NK-92 treated with Interleukin-12 subunit alpha and Interleukin-12 subunit beta, amount 100 ng/mL, for 24 hours (cell line): ENCODE measurements around the gene SLC38A2.

Experiments
- DNase-seq: peaks from one replicate; lab custom pipeline; 2025; lab: John Stamatoyannopoulos, UW

Gene SLC38A2

DNA sequence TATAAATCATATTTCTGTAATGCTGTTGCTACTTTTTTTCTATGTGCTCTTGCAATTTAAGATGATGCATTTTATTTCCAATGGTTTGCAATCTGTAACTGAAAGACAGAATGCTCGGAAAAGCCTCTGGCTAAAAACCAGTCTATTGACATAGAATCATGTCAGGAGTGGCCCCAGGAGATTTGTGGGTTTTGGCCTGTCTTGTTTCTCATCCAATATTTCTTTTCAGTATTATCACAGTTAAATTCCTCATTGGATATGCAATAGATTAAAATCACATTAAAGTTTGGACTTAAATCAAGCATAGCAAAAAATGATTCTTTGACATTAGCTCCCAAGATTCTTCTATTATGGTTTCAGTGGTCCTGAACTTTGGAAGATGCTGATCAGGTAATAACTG lies 19.1 kb upstream of the SLC38A2 start:
- no peak for DNase-seq

DNA sequence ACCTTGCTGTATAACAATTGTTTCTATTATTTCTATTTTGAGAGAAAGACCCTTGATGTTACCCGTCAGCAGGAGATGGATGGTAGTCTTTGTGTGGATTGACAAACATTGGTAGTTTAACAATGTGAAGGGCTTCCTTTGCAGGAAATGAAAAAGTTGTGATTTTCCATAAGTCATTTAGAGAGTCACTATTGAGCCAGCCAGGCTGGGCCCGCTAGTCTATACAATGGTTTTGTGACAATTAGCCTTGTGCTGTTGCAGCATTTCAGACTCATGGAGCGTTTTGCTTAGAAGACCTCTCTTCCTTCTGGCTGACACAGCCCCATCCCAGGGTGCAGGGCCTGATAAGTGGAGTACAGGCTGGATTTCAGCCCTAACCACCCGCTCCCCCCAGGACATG lies 18.3 kb upstream of the SLC38A2 start:
- DNase-seq = no peak

DNA sequence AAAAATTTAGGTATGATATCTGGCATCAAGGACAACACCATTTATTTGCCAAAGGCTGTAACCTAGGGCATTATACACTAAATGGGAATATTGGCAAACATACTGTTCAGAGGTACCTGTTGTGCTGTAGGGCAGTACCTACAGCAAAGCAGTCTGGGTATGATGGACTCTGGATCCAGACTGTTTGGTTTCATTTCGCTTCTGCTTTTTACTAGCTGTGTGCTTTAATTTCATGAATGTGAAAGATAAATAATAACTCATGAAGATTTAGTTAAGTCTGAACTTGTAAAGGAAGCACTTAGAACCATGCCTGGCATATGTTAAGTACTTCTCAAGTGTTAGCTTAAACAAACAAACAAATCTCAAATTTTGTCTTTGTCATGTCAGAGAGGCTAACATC lies 17.7 kb upstream of the SLC38A2 start:
- DNase-seq = no peak

DNA sequence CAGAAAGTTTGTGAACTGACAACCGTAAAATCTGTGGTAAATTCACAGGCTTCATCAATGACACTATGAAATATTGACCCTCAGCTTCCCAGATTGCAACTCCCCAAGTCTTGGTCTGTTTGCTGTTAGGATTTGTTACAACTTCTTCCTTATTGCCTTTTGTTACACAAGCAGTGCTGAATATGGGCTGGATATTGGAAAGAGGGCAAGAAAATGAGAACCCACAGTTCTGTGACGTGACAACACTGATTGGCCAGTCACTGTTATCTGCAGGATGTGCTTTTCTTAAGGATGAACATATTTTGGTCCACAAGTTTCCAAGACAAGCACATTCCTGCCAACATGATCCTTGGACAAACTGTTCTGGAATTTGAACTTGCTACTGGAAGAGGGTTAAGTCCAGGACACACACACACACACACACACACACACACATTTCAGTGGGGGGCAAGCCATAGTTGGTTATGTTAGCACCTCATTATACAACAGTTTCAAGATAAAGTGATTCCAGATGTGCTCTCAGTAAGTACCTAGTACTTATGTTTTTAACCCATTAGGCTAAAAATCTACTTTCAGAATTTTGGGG lies 16.6 kb upstream of the SLC38A2 start:
- DNase-seq = no peak

DNA sequence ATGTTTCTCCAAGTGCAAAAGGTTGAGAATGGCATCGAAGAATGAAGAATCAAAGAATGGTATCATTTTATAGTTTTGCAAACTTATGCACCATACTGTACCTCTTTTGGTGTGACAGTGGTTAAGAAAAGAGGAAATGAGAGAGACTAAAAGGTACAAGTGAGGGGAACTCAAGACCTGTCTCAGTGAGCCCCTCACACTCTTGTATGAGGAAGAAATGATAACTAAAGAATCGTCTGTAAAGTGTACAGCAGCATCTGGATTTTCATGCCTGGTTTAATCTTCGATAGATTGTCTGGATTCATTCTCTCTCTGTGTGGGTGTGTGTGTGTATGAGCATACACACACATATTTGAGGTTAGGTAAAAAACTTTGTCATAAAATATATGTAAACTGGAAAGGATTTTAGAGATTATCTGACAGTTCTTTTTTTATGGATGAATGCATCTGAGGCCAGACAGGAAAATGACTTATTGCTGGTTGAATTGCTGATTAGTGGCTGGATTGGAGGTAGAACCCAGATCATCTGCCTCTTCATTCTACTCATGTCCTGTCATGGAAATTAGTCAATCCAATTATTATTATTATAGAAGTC lies 16.0 kb upstream of the SLC38A2 start:
- DNase-seq = no peak

DNA sequence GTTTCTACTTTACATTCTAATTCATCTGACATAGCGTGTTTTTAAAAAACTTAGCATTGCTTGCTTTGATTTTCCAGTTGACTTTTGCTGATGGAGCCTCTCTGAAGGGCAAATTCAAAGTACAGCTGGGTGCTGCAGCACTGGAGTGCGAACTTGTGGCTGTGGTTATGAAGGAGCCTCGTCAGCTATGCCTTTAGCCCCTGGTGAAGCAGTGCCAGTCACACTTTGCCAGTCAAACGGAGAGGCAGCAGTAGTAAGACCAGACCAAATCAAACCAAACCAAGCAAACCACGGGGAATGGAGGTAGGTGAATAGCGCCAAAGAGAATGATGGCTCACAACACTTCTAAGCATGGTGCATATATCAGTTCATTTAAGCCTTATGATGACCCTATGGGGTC lies 15.1 kb upstream of the SLC38A2 start:
- no peak for DNase-seq

DNA sequence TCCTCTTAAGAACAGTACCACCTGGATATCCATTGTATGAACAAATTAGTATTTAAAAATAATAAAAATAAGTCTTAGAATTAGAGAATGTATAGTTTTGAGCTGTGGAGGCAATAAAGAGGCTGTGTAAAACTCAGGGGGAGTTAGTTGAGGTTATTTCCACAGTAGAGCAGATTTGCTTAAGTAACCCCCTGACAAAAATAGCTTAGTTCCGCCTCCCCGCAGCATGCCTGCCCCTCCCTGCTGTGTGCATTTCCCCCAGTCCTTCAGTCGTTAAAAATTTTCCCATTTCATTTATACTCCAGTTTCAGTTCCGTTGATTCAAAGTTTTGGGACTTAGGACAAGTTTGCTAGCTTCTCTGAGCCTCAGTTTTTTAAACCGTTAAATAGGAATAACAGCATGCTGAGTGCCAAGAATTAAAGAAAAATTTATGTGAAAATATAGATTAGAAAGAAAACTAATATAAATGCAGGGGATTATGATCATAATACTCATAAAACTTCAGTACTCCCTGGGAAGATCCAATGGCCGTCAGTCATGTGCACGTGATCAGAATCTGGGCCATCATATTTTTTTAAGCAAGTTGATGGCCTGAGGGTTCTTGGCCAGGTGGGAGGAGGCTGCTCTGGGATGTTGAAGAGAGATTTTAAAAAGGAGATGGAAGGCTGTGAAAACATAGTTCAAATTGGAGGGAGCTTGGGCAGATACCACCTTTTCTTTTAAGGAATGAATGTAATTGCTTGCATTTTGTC lies 14.5 kb upstream of the SLC38A2 start:
- no peak for DNase-seq

DNA sequence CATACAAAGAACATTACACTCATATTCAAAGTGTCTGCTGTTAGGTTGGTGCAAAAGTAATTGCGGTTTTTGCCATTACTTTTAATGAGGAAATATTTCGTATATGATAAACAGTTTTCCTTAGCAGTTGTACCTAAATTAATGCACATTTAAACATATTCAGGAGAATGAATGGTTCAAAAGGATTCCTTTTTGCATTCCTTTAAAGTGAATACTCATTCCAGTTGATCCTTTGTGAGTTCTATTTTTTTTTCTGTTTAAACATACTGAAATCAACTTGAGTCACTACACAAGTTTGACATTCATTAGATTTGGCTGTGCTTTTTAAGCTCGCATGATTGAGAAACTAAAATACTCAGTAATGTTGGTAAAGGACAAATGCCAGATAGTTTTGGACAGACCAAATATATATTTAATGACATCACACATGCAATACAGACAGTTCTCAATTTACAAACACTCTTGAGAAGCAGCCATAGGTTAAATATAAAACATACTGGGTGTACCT lies 13.8 kb upstream of the SLC38A2 start:
- no peak for DNase-seq

DNA sequence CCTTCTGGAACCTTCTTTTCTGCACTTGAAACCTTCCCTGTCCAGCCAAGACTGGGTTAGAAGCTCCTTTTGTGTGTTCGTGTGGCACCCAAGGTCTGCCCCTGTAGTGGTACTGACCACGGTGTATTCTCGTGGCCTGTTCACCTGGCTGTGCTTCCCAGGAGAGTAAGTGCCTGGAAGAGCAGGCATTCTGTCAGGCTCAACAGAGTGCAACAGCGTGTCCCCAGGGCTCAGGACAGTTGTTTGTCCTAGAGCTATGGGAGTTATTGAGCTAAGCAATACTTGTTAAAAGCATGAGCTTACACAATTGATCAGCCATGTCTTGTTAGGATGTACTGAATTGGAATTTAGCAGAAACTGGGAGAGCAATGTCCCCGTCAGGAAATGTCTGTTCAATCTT lies 12.9 kb upstream of the SLC38A2 start:
- no peak for DNase-seq

DNA sequence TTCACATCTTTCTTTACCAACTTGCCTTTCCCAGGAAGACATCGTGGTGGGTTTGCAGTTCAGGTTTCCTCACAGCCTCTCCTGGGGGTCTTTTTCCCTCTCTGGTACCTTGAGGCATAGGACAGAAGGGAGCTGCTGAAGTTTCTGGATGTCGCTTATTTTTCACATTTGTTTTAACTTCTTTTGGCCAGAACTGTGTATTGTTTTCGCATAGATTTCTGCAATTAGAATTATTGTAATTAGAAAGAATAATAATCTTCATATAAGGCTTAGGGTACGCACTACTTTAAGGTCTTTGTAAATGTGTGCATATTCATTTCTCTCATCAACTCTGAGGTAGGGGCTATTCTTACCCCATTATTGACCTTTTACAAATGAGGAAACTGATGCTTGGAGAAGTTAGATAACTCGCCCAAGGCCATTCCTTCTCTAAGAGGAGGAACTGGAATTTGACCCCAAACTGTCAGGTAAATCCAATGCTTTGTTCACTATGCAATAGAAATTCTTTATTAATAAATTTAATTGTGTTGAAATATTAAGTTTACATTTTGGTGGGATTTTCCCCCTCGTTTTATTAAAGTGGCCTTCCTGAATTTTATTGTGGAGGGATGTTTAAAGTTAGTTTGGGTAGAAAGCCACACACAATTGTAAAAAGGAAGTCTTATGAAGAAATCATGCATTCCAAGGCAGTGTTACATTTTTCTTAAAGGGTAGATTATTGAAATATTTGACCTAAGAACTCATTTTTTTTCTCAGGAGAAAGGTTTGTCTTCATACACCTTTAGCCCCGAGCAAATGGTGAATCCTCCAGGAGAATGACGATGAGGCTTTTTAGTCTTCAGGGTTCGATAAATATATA lies 12.1 kb upstream of the SLC38A2 start:
- DNase-seq = no peak

DNA sequence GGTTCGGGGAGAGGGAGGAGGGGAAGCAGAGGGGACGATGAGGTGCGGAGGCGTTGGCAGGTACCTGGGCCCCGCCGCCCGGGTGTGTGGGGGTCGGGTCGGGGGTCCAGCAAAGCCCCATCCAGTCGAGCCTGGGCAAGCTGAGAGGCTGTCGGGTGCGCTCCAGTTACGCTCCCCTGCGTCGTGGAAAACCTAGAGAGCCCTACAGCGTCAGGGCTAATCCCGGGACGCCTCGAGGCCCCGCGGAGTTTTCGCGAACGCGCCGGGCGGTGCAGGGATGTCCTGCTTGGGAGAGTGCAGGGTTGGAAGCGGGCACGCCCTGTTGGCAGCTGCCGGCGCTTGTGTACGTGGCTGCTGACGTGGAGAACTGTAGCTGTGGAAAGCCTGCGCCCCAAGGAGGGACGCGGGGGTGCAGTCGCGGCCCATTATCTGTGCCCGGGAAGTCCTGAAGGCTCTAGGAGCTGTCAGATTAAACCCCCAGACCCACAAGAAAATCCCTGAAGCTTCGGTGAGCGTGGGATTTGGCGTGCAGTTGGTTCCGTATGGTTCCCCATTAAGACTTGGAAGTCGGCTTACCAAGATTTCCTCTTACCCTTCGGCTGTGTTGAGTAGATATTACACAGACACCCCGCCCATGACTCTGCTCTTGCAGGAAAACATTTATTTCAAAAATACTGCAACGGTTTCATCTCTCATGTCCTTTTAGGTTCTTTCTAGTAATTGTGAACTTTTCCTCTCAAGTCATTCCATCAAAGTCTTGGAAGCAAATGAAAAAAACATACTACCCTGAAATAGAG lies 11.3 kb upstream of the SLC38A2 start:
- peak; percentile 48 for DNase-seq

DNA sequence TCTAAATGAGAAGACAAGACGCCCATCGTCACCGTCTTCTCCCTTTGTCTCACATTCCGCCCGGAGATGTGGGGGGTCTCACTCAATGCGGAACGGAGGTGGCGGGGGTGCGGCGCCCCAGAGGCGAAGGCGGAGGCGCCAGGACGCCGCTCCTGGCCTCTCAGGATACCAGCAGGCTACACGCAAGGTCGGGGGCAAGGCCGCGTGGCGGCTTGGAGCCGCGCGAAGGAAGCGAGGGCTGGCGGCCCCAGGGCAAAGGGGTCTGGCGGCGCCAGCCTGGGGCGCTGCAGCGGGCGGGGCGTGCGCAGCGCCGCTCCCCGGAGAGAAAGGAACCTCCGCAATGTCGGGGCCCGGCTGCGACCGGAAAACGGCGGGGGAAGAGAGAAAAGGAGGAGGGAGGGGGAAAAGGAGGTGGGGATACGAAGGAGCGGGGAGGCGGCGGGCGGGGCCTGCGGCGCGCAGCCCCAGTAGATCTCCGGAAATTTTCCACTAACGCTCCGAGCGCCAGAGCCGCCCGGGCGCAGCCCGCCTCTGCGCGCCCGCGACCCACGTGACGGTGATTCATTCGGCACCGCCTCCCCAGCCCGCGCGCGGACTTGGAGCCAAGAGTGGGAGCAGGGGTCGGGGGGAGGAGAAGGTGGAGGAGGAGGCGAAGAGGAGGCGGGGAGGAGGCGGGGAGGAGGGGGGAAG lies 10.5 kb upstream of the SLC38A2 start:
- DNase-seq = peak; percentile 87

DNA sequence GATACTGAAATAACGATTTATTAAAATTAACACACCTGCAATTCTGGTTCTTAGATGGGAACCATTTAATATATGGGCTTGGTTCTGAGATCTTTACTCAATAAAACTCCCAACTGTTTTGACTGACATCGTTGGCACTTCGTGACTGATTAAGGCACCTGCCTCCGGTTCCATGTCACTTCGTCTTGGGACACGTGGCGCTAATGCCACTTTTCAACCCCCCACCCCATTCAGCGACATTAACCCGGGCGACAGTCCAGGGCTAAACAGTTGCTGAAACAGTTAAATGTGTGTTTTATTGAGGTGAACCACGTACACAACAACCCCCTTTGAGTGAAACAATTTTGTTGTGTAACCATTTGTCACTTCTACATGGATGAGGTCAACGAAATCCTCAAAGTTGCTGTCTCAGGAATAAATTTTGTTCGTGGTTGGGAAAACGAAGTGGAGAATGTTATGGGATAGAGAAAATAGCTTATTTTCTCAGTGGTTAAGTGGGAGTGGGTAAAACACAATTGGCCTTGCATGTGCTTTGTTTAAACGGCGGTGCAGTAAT lies 9.9 kb upstream of the SLC38A2 start:
- no peak for DNase-seq

DNA sequence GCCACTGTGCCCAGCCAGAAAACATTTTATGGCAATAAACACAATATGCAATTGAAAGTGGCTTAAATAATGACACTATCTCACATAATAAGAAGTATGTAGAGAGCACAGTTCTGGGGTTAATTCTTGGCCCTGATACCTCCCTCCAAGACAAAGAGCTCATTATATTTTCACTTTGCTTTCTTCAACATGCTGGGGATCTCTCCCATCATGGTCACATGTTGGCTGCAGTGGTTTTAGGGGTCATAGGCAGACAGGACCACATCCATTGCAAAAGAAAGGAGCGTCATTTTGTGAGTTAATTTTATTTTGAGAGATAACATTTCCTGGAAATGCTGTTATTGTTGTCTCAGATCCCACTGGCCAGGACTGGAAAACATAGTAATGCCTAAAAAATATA lies 8.3 kb upstream of the SLC38A2 start:
- no peak for DNase-seq

DNA sequence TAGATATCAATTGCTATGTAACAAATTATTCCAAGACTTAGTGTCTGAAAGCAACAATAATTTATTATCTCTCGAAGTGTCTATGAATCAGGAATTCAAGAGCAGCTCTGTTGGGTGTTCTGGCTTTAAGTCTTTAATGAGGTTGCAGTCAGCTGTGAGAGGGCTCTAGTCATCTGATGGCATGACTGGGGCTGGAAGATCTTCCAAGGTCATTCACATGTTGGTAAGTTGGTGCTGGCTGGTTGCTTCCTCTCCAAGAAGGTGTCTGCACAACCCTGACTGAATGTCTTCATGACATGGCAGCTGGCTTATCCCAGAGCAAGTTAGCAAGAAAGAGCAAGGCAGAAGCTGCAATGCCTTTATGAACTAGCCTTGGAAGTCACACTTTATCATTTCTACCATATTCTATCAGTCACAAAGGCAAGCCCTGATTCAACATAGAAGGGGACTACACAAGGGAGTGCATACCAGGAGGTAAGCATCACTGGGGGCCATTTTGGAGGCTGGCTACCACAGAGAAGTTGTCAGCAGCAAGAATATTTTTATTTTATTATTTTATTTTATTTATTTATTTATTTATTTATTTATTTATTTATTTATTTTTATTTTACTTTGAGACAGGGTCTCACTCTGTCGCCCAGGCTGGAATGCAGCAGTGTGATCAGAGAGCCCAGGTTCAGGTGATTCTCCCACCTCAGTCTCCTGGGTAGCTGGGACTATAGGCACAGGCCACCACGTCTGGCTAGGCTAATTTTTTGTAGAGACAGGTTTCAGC lies 7.6 kb upstream of the SLC38A2 start:
- no peak for DNase-seq

DNA sequence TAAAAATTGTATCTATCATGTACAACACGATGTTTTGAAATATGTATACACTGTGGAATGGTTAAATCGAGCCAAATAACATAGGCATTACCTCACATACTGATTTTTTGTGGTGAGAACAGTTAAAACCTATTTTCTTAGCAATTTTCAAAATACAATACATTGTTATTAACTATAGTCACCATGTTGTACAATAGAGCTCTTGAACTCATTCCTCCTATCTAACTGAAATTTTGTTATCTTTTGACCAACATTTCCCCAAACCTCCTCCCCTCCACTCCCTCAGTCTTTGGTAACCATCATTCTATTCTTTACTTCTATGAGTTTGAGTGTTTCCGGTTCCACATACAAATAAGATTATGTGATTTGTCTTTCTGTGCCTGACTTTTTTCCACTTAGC lies 6.8 kb upstream of the SLC38A2 start:
- no peak for DNase-seq

DNA sequence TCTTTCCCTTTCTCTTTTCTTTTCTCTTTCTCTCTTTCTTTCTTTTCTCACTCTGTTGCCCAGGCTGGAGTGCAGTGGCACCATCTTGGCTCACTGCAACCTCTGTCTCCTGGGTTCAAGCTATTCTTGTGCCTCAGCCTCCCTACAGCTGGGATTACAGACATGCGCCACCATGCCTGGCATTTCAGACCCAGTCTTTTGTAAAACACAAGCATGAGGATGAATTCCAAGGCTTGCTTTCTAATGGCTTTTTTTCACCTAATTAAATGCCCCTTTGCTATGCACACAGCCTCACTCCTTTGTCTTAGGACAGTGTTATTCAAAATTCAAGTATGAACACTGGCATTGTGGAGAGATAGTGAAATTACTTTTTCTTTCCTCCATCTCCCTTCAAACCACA lies 6.0 kb upstream of the SLC38A2 start:
- DNase-seq = no peak

DNA sequence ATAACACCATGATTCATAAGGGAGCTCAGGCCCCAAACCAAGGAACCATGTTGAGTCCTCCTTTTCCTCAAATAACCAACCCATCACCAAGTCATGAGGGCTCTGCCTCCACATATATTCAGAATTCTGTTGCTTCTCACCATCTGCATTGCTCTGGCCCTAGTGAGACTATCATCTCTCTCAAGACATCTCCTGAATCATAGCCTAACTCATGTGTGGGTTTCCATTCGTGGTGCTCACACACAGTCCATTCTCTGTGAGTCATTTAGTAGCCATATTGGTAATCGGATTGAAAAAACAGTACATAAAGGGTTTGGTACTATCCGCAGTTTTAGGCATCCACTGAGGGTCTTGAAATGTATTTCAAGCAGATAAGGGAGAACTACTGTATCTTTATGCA lies 5.1 kb upstream of the SLC38A2 start:
- no peak for DNase-seq

DNA sequence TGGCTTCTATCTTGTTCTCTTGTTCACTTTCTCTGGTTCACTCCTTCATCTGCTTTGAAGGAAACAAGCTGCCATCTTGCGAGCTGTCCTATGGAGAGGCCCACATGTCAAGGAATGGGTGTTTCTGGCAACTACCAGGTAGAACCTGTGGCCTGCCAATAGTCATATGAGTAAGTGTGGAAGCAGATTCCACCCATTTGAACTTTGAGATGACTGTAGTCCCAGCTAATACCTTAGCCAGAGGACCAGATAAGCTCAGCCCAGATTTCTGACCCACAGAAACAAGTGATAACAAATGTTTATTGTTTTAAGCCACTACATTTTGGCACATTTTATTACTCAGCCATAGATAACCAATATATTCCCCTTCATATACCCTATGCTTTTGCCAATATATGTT lies 4.0 kb upstream of the SLC38A2 start:
- no peak for DNase-seq

DNA sequence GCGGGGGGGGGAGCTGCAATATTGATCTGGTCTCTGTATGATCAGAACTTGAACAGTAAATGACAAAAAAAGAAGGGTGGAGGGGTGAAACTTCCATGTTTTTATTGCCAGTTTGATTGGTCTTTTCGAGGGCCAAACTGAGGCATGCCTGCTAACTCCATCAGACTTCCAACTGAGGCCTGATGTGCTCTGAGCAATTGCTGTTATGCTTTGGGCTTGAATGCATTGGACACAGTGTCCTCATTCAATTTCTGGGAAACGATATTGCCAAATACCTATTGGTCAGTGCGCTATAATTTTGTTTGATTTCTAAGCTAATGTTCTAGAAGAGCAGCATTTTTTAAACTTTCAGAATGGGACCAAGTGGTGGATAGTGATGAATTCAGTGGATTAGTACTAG lies 2.1 kb upstream of the SLC38A2 start:
- DNase-seq = no peak
